Measurements from ENCODE around the gene KRT3. TPM values are rescaled to one million over a fixed set of nuclear protein-coding genes. Genes with fewer than 3 reads are reported as not detected.
"Not testable (repeated sequence)": the region's sequence is repeated elsewhere in the genome, so short reads cannot be mapped to it uniquely, and the experiment has no call there.

The KRT3 gene
- total RNA-seq, 2 experiments from 2014 or later: not detected

DNA sequence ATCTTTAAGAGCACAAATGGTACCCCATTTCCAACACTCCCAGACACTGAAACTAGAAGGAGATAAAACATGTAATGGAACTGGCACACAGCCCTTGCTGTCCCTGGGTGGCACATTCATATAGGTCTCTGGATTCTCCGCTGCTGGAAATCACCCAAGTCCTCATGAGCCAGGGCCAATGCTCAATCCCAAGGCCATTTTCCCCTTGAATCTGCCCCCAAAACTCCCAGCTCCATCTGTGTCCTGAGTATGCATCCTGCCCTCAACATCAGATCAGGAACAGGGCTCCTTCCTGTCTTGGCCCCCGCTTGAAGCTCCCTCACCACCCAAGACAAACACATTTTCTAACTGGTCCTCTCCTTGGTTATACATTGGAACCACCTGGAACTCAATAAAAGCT lies 43.4 kb downstream of the KRT3 start:
- CTCF ChIA-PET: interaction anchor here (1.0 to 1.5 kb wide), 2 partner anchors 7 to 170 kb away, joined by 3 read pairs; no protein-coding TSS in a partner anchor

DNA sequence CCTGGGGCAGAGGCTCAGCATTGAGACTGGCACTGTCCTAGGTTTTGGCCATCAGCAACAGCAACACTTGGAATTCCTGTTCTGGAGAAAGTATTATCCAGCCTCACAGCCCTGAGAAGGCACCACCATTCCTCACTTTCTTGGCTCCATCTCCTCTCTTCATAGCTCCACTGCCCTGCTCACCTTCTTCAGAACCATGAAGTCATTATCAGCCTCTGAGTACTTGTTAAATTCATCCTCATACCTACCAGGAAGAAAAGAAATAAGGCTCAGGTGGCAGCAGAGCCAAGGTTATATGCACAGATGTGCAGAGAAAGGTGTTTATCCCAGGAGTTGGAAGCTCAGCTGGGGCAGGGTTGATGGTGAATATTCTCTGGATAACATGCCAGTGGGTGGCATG lies 44.1 kb downstream of the KRT3 start:
- no peak overlapping the region for H3K27ac Mint-ChIP-seq
- H3K9me3 Mint-ChIP-seq: no peaks in the 10 kb centered on the region
- POLR2A ChIA-PET: no interaction called here
- CTCF ChIA-PET: interaction anchor here (1.5 kb wide), 1 partner anchor 170 kb away, joined by 3 read pairs; no protein-coding TSS in a partner anchor
- H3K36me3 Mint-ChIP-seq (ENCODE audit: low read depth): no peaks in the 10 kb centered on the region
- intact Hi-C loops (cut with micrococcal nuclease): no loop called here
- H3K4me1 Mint-ChIP-seq (ENCODE audit: low read depth): peaks cover 12% of the 10 kb centered on the region
- DNase-seq (no peak), ATAC-seq (no peak)
- no peak for TF ChIP-seq CTCF (IDR thresholded peaks at IDR 0.05)
- H3K27me3 Mint-ChIP-seq: peaks cover 1% of the 10 kb centered on the region
- H3K4me3 Mint-ChIP-seq: no peak overlapping the region

More for the DNA sequence above, 43.4 kb downstream of the KRT3 start:
- Mint-ChIP-seq H3K9me3 (no peaks in the 10 kb centered on the region), H3K4me3 (no peak overlapping the region), H3K27me3 (peaks cover 1% of the 10 kb centered on the region), H3K27ac (no peak overlapping the region), H3K4me1 (ENCODE audit: low read depth) (peaks cover 12% of the 10 kb centered on the region), H3K36me3 (ENCODE audit: low read depth) (no peaks in the 10 kb centered on the region)
- no peak for DNase-seq
- TF ChIP-seq CTCF (IDR thresholded peaks at IDR 0.05): no peak
- no peak for ATAC-seq
- POLR2A ChIA-PET: no interaction called here
- intact Hi-C loops (cut with micrococcal nuclease): no loop called here

GRCh38 chr12:52750532-52750931 lies 45.4 kb downstream of the KRT3 start:
- H3K27ac Mint-ChIP-seq; DNase-seq; H3K9me3 Mint-ChIP-seq; CTCF ChIA-PET; POLR2A ChIA-PET; H3K27me3 Mint-ChIP-seq; intact Hi-C loops (cut with micrococcal nuclease); H3K36me3 Mint-ChIP-seq (ENCODE audit: low read depth); ATAC-seq; H3K4me3 Mint-ChIP-seq: not testable (repeated sequence)
- H3K4me1 Mint-ChIP-seq (ENCODE audit: low read depth): peaks cover 12% of the 10 kb centered on the region

DNA sequence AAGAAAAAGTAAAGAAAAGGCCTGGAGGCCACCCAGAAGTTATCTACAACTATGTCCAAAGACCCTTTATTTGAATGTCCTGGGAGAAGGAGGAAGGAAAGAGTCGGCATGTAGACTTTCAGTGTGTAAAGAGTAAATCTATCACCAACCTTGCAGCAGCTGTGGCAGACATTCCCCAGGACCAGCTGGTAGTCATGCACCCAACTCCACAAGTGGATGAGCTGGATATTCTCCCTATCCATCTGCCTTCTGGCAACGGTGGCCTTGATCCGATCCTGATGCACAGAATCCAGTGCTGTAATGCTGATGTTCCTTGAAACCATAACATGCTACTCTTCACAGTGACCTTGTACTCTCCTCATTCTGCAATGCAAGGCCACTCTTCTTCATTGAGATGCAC lies 46.1 kb downstream of the KRT3 start:
- DNase-seq (no peak), ATAC-seq (no peak)
- Mint-ChIP-seq H3K27ac (no peak overlapping the region), H3K36me3 (ENCODE audit: low read depth) (no peaks in the 10 kb centered on the region), H3K4me3 (no peak overlapping the region), H3K4me1 (ENCODE audit: low read depth) (peaks cover 12% of the 10 kb centered on the region), H3K27me3 (peaks cover 1% of the 10 kb centered on the region), H3K9me3 (no peaks in the 10 kb centered on the region)
- intact Hi-C loops (cut with micrococcal nuclease): no loop called here
- TF ChIP-seq CTCF (IDR thresholded peaks at IDR 0.05): no peak
- POLR2A ChIA-PET: no interaction called here
- CTCF ChIA-PET: no interaction called here

DNA sequence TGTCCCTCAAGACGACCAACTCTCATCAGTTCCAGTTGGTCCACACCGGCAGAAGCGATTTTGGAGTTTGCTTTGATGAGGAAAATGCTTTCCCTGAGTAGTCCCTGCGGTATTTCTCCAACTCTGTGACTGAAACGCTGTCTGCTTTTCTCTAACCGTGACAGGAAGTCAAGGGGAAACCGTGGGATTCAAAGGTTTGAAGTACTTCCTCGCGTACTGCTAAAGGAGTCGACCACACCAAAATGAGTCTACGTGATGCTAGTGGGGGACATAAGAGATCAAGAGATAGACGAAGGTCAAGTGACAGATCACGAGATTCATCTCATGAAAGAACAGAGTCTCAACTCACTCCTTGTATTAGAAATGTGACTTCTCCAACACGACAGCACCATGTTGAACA lies 47.3 kb downstream of the KRT3 start:
- TF ChIP-seq CTCF (IDR thresholded peaks at IDR 0.05): no peak
- no peak overlapping the region for H3K27ac Mint-ChIP-seq
- POLR2A ChIA-PET: no interaction called here
- no peak for DNase-seq
- no peak overlapping the region for H3K4me3 Mint-ChIP-seq
- ATAC-seq: no peak
- CTCF ChIA-PET: no interaction called here
- no peaks in the 10 kb centered on the region for H3K9me3 Mint-ChIP-seq
- peaks cover 1% of the 10 kb centered on the region for H3K27me3 Mint-ChIP-seq
- intact Hi-C loops (cut with micrococcal nuclease): no loop called here
- no peaks in the 10 kb centered on the region for H3K36me3 Mint-ChIP-seq (ENCODE audit: low read depth)
- H3K4me1 Mint-ChIP-seq (ENCODE audit: low read depth): peaks cover 12% of the 10 kb centered on the region

DNA sequence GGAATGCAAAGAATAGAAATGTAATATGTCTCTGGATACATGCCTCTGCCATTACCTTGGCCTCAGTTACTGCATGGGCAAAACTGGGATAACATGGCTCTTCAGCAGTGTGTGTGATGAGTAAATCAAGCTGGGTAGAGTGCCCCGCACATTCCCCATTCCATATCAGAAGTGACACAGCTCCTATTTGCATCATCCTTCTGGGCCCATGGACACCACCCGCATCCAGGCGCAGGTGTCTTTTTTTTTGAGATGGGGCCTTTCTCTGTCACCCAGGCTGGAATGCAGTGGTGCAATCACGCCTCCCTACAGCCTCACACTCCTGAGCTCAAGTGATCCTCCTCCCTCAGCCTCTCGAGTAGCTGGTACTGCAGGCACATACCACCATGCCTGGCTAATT lies 50.4 kb downstream of the KRT3 start:
- TF ChIP-seq CTCF (IDR thresholded peaks at IDR 0.05): no peak
- ChIA-PET POLR2A (no interaction called here), CTCF (interaction anchor here (0.7 to 1.3 kb wide), 4 partner anchors 8 to 134 kb away, joined by 3 read pairs; no protein-coding TSS in a partner anchor)
- no peaks in the 10 kb centered on the region for H3K9me3 Mint-ChIP-seq
- ATAC-seq: no peak
- H3K36me3 Mint-ChIP-seq (ENCODE audit: low read depth): no peaks in the 10 kb centered on the region
- H3K4me3 Mint-ChIP-seq: no peak overlapping the region
- intact Hi-C loops (cut with micrococcal nuclease): no loop called here
- H3K27me3 Mint-ChIP-seq: peaks cover 3% of the 10 kb centered on the region
- no peak for DNase-seq
- H3K27ac Mint-ChIP-seq: no peak overlapping the region
- peaks cover 11% of the 10 kb centered on the region for H3K4me1 Mint-ChIP-seq (ENCODE audit: low read depth)

All from activated CD8-positive, alpha-beta T cell treated with anti-CD3 and anti-CD28 coated beads for 36 hours (primary cell).